HepG2 (cell line): Measurements from ENCODE around the gene PYGO2. TPM values are rescaled to one million over a fixed set of nuclear protein-coding genes. Genes with fewer than 3 reads are reported as not detected.

ENCODE experiments used
- CCDC6 ChIP-seq: sonication (generic); formaldehyde crosslinking; IDR thresholded peaks from 2 replicates; pipeline ENCODE4 v1.8.1; 2022; ENCODE audit warnings: mild to moderate bottlenecking, missing genetic modification reagents, moderate library complexity
- ELF4 ChIP-seq: sonication (generic); formaldehyde crosslinking; IDR thresholded peaks from 2 replicates; pipeline ENCODE4 v1.5.0; 2020; ENCODE audit warnings: missing genetic modification reagents, mild to moderate bottlenecking, moderate library complexity, borderline replicate concordance
- MAFG ChIP-seq: sonication (generic); formaldehyde crosslinking; IDR thresholded peaks from 2 replicates; pipeline ENCODE4 v1.5.1; 2020; ENCODE audit warnings: mild to moderate bottlenecking, missing genetic modification reagents
- MZF1 ChIP-seq: sonication (generic); formaldehyde crosslinking; IDR thresholded peaks from 2 replicates; pipeline ENCODE4 v1.8.1; 2023; ENCODE audit warnings: mild to moderate bottlenecking, missing genetic modification reagents, borderline replicate concordance
- RXRB ChIP-seq: IDR thresholded peaks from 2 replicates; pipeline ENCODE4 v1.6.1; 2016; ENCODE audit warnings: borderline replicate concordance, missing genetic modification reagents, missing compliant biosample characterization
- SP140L ChIP-seq: sonication (generic); formaldehyde crosslinking; IDR thresholded peaks from 2 replicates; pipeline ENCODE4 v1.4.0; 2020; ENCODE audit warnings: missing genetic modification reagents, borderline replicate concordance
- SP2 ChIP-seq: sonication (generic); formaldehyde crosslinking; IDR thresholded peaks from 2 replicates; pipeline ENCODE4 v1.5.1; 2020; ENCODE audit warnings: mild to moderate bottlenecking, missing genetic modification reagents
- ZMYM3 ChIP-seq: sonication (generic); formaldehyde crosslinking; IDR thresholded peaks from 2 replicates; pipeline ENCODE4 v1.5.1; 2020; ENCODE audit warnings: mild to moderate bottlenecking, missing genetic modification reagents
- ZNF207 ChIP-seq: fragments of 450-650 bp; IDR thresholded peaks from 2 replicates; pipeline ENCODE4 v1.6.1; 2016; ENCODE audit warnings: antibody characterized with exemption, borderline replicate concordance
- ZNF546 ChIP-seq: sonication (generic); formaldehyde crosslinking; conservative IDR thresholded peaks from 2 replicates; pipeline ENCODE4 v1.8.1; 2023; ENCODE audit warnings: mild to moderate bottlenecking, missing genetic modification reagents
- ZNF564 ChIP-seq: sonication (generic); formaldehyde crosslinking; IDR thresholded peaks from 2 replicates; pipeline ENCODE4 v1.8.1; 2023; ENCODE audit warnings: mild to moderate bottlenecking, missing genetic modification reagents
- ZNF614 ChIP-seq: IDR thresholded peaks from 2 replicates; pipeline ENCODE4 v1.6.1; 2018; ENCODE audit warnings: missing biosample characterization, missing genetic modification reagents, inconsistent platforms, borderline replicate concordance
- ZNF629 ChIP-seq: sonication (generic); formaldehyde crosslinking; conservative IDR thresholded peaks from 2 replicates; pipeline ENCODE4 v1.5.0; 2020; ENCODE audit warnings: missing genetic modification reagents
- polyA plus RNA-seq, 8 experiments: library from polyadenylated mRNA; depleted of rRNA in 3 of 8; stranded (reverse) in 7 of 8; unstranded in 1 of 8; fragments of >200 nt; fragmentation: Illumina TruSeq in 4 of 8; extraction: Trizol in 4 of 8; gene quantifications; 2 replicates each; pipeline versions ENCODE4 v1.2.1 to v1.2.3, GENCODE V29; 2011 to 2016; ENCODE audit warnings: low read depth in 4 of 8, missing spikeins in 1 of 8, mixed read lengths in 1 of 8; ENCODE audit not compliant: insufficient read depth in 1 of 8
- total RNA-seq, 5 experiments: library from RNA; depleted of rRNA; stranded (reverse); fragments of >200 nt; fragmentation: Illumina TruSeq; extraction: Trizol; gene quantifications; 2 replicates each; pipeline ENCODE4 v1.2.3, GENCODE V29; 2016; ENCODE audit warnings: low read depth in 1 of 5
- TF ChIP-seq, protein P1 (sequence below), 2 experiments: sonication (generic) in 1 of 2; formaldehyde crosslinking in 1 of 2; IDR thresholded peaks; 2 replicates each; pipeline versions ENCODE4 v1.5.1 to v1.6.1; 2011 to 2020; ENCODE audit warnings: borderline replicate concordance in 1 of 2, low read depth in 1 of 2, low read length in 1 of 2, mild to moderate bottlenecking in 1 of 2, missing genetic modification reagents in 1 of 2, moderate library complexity in 1 of 2
- TF ChIP-seq, protein P2 (sequence below): IDR thresholded peaks from 2 replicates; pipeline ENCODE4 v1.6.1; 2016; ENCODE audit warnings: mild to moderate bottlenecking, missing biosample characterization, missing genetic modification reagents
- TF ChIP-seq, protein P3 (sequence below): IDR thresholded peaks from 2 replicates; pipeline ENCODE4 v1.6.1; 2016; ENCODE audit warnings: missing genetic modification reagents, missing compliant biosample characterization
- TF ChIP-seq, protein P4 (sequence below): sonication (generic); formaldehyde crosslinking; IDR thresholded peaks from 2 replicates; pipeline ENCODE4 v1.4.0; 2020; ENCODE audit warnings: missing genetic modification reagents, borderline replicate concordance
- TF ChIP-seq, protein P5 (sequence below): sonication (generic); formaldehyde crosslinking; IDR thresholded peaks from 2 replicates; pipeline ENCODE4 v1.5.0; 2020; ENCODE audit warnings: mild to moderate bottlenecking, missing genetic modification reagents, borderline replicate concordance
- TF ChIP-seq, protein P6 (sequence below): sonication (generic); formaldehyde crosslinking; IDR thresholded peaks from 2 replicates; pipeline ENCODE4 v1.8.0; 2022; ENCODE audit warnings: missing genetic modification reagents, low read depth, mild to moderate bottlenecking, borderline replicate concordance

Gene PYGO2
- total and polyA plus RNA-seq, 2 of the 13 experiments (the other 11 are each of a cell fraction or from before 2014, with no cell fraction given): 20.3 to 21.8 TPM

DNA sequence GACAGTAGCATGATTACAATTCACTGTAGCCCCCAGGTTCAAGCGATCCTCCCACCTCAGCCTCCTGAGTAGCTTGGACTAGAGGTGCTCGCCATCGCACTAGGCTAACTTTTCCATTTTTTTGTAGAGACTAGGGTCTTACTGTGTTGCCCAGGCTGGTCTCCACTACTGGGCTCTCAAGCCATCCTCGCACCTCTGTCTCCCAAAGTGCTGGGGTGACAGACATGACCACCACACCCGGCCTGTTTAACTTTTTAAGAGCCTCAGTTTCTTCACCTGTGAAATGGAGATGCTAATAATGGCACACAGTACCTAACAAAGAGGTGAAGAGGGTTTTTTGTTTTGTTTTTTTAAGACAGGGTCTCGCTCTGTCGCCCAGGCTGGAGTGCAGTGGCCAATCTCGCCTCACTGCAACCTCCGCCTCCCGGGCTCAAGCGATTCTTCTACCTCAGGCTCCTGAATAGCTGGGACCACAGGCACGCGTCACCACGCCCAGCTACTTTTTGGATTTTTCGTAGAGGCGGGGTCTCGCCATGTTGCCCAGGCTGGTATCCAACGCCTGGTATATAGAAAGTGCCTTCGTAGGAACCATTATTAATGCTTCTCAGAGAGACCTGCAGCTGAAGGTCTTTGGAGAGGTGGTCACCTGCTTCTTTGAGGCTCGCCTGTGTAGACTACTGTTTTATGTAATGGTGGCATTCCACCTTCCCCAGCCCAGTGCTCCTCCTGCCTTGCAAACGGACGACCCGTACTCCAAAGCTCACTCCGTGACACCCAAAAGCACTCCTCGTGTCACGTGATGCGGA lies 25.6 kb downstream of the PYGO2 start (continued):
- TF ChIP-seq, protein P1, sequence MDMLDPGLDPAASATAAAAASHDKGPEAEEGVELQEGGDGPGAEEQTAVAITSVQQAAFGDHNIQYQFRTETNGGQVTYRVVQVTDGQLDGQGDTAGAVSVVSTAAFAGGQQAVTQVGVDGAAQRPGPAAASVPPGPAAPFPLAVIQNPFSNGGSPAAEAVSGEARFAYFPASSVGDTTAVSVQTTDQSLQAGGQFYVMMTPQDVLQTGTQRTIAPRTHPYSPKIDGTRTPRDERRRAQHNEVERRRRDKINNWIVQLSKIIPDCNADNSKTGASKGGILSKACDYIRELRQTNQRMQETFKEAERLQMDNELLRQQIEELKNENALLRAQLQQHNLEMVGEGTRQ (IDR thresholded peaks at IDR 0.05; ENCODE audit: low read depth, low read length): peak; percentile 93
- TF ChIP-seq, protein P1 (CRISPR knock-in tag; IDR thresholded peaks at IDR 0.05; ENCODE audit: borderline replicate concordance): peak; percentile 96; the same call in 1 of the 2 replicates
- no peak for TF ChIP-seq CCDC6
- no peak for TF ChIP-seq ELF4 (CRISPR knock-in tag)
- 0 out of 2 replicates have a peak, but pooled peaks have one; percentile 51 for TF ChIP-seq ZNF207
- TF ChIP-seq RXRB (CRISPR knock-in tag): no peak
- TF ChIP-seq, protein P2, sequence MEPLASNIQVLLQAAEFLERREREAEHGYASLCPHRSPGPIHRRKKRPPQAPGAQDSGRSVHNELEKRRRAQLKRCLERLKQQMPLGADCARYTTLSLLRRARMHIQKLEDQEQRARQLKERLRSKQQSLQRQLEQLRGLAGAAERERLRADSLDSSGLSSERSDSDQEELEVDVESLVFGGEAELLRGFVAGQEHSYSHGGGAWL (CRISPR knock-in tag): no peak
- peak; percentile 51; the same call in 1 of the 2 replicates for TF ChIP-seq SP2 (CRISPR knock-in tag)
- TF ChIP-seq SP140L (CRISPR knock-in tag): no peak
- TF ChIP-seq MAFG (CRISPR knock-in tag): no peak
- no peak for TF ChIP-seq ZNF564
- no peak; the same call in 1 of the 2 replicates for TF ChIP-seq ZNF546 (CRISPR knock-in tag)
- TF ChIP-seq, protein P3, sequence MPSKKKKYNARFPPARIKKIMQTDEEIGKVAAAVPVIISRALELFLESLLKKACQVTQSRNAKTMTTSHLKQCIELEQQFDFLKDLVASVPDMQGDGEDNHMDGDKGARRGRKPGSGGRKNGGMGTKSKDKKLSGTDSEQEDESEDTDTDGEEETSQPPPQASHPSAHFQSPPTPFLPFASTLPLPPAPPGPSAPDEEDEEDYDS: no peak
- peak; percentile 67 for TF ChIP-seq ZNF629 (CRISPR knock-in tag)
- TF ChIP-seq, protein P4, sequence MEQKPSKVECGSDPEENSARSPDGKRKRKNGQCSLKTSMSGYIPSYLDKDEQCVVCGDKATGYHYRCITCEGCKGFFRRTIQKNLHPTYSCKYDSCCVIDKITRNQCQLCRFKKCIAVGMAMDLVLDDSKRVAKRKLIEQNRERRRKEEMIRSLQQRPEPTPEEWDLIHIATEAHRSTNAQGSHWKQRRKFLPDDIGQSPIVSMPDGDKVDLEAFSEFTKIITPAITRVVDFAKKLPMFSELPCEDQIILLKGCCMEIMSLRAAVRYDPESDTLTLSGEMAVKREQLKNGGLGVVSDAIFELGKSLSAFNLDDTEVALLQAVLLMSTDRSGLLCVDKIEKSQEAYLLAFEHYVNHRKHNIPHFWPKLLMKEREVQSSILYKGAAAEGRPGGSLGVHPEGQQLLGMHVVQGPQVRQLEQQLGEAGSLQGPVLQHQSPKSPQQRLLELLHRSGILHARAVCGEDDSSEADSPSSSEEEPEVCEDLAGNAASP: no peak
- TF ChIP-seq ZMYM3: 0 out of 2 replicates have a peak, but pooled peaks have one; percentile 12
- TF ChIP-seq, protein P5, sequence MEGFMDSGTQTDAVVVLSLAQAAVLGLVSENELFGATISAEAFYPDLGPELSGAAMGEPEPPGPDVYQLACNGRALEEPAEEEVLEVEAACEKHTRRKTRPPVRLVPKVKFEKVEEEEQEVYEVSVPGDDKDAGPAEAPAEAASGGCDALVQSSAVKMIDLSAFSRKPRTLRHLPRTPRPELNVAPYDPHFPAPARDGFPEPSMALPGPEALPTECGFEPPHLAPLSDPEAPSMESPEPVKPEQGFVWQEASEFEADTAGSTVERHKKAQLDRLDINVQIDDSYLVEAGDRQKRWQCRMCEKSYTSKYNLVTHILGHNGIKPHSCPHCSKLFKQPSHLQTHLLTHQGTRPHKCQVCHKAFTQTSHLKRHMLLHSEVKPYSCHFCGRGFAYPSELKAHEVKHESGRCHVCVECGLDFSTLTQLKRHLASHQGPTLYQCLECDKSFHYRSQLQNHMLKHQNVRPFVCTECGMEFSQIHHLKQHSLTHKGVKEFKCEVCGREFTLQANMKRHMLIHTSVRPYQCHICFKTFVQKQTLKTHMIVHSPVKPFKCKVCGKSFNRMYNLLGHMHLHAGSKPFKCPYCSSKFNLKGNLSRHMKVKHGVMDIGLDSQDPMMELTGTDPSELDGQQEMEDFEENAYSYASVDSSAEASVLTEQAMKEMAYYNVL (CRISPR knock-in tag): no peak; the same call in 1 of the 2 replicates
- TF ChIP-seq, protein P6, sequence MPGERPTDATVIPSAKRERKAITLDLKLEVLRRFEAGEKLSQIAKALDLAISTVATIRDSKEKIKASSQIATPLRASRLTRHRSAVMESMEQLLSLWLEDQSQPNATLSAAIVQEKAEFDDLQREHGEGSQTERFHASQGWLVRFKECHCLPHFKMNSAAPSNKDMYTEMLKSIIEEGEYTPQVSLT: no peak
- no peak for TF ChIP-seq MZF1 (CRISPR knock-in tag)
- no peak for TF ChIP-seq ZNF614 (CRISPR knock-in tag)
